Measurements from ENCODE around the gene PCSK6. TPM values are rescaled to one million over a fixed set of nuclear protein-coding genes. Genes with fewer than 3 reads are reported as not detected.

Gene PCSK6
- total RNA-seq, 1 donor from 2014 or later: 15.4 TPM

DNA sequence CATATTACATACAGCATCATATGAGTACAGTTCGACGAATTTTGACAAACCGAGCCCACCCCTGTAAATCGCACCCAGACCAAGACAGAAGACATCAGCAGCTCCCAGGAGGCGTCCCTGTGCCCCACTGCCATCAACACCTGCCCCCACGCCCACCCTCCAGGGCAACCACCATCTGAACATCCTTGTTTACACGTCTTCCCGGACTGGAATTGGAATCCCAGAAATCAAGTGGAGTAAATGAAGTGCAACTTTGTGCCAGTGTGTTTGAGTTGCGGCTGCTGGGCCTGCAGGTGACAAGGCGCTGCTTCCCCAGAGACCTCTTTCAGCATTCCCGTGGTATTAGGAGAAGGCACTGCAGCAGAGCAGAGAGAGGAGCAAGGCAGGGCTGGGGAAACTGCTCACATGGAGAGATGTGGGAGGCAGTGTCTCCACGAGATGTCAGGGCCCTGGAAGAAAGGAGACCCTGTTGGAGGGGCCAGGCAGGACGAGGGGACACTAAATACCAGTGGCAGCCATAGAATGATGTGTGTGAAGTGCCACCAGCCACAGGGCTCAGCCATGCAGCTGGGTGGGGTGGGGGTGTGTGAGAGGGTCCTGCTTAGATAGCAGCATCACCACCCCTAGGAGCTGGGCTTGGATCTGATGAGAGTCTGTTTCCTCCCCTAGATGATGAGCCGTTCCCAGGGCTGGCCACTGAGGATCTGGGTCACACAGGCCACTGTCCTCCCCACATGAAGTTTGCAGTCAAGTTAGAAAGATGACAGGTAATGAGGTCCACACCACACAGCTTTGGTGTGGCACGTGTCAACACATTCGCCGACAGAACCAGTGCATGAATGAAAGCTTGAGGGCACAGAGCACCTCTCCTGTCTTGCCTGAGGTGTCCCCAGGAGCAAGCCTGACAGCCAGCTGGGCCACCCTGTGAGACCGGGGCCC lies 33.4 kb upstream of the PCSK6 start:
- no peak for DNase-seq

DNA sequence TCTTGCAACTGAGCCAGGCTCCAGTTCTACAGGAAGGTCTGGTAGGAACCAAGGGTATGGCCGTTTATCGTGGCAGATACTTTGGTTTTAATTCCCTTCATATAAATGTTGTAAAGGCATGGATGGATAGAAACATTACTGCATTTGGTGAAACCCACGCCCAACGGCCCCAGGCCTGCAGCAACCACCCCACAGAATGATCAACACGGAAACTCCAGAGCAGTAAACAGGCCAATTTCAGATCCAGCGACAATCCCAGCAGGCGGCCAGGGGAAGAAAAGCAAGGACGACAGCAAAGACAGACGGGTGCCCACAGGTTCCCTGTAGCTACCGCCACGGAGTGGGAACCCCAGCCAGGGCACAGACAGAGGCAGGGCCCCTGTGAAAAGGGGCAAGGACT lies 32.6 kb upstream of the PCSK6 start:
- DNase-seq: no peak

DNA sequence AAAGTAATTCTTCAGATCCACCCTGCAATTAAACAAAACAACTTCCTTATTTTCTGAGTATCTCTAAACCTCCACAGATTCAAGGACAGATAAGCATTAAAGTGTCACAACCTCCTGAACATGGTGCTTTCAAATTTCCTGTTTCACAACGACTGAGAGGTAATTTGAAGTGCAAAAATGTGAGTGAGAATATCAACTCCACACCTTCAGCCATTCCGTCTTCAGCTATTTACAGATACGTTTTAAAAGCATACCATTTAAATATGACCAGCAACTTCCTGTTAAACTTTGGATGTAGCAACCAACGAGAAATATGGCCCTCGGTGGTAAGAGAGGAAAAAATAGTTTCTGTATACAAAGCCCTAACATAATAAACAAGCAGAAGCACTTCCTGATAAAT lies 32.1 kb upstream of the PCSK6 start:
- no peak for DNase-seq

DNA sequence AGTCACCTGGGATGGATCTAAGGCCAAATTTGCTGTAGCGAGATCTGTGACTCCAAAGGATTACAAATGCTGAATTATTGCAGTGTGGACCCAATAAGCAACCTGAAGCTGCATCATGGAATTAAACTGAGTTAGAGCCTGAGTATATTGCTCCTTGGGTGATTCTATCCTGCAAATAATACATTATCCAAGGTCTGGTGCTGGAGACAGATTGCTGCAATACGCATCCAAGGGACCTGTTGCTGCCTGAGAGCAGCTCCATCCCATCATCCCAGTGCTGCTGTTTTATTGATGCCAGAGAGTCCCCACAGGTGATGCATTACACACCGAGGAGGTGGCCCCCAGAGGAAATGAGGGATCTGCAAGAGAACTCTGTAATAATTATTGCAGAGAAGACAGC lies 31.6 kb upstream of the PCSK6 start:
- DNase-seq: no peak

DNA sequence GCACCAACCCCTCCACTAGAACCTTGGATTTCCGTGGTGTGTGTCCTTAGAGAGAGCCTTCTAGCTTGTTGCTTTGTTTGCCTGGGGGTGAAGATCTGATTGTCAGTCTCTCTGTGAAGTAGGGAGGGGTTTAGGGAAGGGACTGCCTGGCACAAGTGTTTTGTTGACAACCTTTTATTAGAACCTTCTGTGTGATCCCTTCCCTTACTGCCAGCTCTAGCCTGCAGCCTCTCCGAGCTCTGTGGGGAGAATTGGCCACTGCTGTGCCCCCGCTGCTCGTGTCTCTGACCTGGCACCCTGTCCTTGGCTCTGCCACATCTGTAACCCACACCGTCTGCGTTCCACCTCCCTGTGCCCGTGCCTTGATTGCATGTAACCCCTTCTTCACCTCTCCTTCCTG lies 30.9 kb upstream of the PCSK6 start:
- DNase-seq: no peak

DNA sequence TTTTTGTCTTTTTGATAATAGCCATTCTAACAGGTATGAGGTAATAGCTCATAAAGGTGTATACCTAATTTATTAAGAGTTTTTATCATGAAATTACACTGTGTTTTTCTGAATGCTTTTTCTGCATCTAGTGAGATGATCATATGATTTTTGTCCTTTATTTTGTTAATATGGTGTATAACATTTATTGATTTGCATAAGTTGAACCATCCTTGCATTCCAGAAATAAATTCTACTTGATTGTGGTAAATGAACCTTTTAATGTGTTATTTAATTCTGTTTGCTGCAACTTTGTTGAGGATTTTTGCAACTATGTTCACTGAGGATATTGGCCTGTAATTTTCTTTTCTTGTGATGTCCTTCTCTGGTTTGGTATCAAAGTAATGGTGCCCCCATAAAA lies 28.0 kb upstream of the PCSK6 start:
- no peak for DNase-seq

DNA sequence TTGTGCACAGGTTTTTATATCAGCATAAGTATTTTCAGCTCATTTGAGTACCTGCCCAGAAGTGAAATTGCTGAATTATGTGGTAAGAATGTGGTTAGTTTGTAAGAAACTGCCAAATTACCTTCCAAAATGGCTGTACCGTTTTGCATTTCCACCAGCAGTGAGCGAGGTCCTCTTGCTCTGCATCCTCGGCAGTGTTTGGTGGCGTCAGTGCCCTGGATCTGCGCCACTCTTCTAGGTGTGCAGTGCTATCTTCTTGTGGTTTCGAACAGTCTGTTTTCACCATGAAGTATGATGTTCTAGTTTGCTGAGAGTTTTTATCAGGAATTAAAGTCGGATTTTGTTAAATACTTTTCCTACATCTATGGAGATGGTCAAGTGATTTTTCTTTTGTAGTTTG lies 24.8 kb upstream of the PCSK6 start:
- DNase-seq: no peak

DNA sequence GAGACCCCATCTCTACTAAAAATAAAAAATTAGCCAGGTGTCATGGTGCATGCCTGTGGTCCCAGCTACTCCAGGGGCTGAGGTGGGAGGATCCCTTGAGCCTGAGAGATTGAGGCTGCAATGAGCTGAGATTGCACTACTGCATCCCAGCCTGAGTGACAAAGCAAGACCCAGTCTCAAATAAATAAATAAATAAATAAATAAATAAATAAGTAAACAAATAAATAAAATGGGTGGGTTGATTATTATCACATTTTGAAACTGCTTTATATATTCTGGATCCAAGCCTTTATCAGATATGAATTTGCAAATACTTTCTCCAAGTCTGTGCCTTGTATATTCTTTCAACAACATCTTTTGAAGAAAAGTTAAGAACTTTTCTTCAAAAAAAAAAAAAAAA lies 22.2 kb upstream of the PCSK6 start:
- no peak for DNase-seq

DNA sequence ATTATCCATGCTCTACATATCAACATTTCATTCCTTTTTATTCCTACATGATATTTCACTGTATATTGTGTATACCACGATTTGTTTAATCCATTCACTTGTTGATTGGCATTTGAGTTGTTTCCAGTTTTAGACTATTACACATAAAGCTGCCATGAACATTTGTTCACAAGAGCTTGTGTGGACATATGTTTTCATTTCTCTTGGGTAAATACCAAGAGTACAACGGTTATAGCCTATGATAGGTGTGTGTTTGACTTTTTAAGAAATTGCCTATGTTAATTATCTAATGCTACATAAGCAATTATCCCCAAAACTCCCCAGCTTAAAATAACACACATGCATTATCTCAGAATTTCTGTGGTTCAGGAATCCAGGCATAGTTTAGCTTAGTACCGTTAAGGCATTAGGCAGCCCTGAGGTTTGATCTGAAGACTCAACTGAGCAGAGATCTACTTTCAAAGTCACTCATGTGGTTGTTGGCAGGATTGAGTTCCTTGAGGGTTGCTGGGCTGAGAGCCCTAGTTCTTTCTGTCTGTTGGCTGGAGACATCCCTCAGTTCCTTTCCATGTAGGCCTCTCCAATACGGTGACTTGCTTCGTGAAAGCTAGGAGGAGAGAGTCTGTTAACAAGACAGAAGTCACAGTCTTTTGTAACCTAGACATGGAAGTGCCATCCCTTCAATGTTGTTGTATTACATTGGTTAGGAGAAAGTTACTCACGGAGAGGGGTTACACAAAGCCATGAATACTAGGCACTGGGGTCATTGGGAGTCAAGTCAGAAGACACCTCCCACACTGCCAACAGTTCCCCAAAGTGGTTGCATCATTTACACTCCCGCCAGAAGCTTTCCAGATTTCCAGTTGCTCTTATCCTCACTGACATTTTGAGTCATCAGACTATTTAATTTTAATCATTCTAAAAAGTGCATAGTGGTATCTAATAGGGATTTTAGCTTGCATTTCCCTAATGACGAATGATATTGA lies 21.0 kb upstream of the PCSK6 start:
- no peak for DNase-seq

DNA sequence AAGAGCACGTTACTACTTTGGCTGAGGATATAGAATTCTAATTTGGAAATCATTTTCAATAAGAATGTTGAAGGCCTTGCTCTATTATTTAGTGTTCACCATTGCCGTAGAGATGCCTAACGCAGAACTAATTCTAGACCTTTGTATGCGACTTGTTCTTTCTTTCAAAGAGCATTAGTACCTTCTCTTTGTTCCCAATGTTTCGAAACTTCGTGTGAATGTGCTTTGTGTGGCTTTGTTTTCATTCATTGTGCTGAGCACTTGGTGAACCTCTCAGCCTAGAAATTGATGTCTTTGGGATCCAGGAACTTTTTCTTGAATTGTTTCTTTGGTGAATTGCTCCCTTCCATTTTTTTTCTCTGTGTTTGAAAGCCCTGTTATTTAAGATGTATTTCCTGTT lies 19.8 kb upstream of the PCSK6 start:
- no peak for DNase-seq

DNA sequence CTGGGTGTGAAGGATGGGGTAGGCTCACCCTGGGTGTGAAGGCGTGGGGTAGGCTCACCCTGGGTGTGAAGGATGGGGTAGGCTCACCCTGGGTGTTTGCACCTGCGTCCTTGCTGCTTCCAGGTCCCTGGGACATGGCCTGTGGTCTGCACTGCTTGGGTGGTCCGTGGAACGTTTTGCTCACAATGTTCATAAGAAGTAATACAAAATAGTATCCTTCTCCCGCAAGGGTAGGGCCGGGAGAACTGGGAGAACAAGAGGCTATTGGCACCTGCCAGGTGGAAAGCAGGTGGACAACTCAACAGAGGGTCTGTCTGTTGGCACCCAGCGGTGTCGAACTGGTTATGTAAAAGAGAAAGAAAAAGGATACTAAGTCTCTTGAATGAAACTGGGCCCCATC lies 17.0 kb upstream of the PCSK6 start:
- DNase-seq: no peak

DNA sequence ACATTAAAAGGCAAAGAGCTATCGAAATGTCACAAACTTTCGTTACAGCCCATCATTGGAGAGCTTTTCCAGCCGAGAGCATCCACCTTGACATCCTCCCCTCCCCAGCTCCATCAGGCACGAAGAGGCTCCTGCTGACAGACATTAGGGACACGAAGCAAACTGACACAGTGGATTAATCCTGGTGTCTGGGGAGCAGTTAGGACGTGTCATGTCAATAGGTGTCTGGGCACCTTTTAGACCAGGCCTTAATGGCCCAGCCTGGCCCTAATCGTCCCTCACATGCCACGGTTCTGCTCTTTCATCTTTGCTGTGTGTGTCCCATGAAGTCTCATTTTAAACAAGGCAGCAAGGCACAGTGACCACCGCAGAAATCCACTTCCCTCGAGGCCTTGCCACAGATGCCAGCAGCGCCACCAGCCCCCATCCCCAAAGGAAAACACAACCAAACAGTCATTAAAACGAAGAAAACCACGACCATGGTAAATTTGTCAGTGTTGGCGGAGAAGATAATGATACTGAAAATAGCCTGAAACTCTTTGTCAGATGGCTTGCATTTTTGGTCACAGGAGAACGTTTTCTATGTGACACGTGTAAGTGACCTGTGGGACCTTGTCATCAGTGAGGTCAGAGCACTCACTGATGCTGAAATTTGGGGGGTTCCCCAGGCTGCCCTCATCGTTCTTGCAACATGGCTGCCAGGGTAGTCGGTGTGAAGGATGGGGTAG lies 16.3 kb upstream of the PCSK6 start:
- DNase-seq: no peak

DNA sequence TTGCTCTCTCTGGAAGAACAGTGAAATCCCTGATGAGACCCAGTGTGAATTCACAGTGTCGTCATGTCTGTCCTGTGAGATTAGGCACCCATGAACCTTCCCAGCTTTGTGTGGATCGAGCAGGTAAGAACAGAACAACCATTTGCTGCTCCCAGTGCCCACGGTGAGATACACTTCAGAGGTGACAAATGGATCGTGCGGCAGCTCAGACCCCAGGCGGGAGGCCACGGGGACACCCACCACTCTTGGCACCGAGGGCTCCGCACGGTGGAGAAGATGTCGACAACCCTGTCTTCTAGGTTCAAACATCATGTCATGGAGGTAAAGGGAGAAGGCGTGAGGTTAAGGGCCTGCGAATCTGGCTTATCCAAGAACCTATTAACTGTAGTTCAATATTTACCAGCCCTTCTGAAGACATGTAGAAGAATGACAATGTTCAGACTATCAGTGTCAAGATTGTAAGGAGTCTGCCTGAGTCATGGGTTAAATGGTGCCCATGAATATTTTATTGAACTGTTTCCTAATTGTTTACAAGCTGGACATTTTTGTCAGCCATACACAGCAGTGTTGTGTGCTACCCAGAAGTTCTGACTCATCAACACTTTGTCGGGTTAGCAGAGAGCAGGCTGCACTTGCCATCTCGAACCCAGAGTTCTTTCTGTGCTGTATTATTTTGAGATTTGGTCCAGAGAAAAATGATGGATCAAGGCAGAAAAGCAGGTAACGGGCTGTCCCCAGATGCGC lies 15.5 kb upstream of the PCSK6 start:
- no peak for DNase-seq

DNA sequence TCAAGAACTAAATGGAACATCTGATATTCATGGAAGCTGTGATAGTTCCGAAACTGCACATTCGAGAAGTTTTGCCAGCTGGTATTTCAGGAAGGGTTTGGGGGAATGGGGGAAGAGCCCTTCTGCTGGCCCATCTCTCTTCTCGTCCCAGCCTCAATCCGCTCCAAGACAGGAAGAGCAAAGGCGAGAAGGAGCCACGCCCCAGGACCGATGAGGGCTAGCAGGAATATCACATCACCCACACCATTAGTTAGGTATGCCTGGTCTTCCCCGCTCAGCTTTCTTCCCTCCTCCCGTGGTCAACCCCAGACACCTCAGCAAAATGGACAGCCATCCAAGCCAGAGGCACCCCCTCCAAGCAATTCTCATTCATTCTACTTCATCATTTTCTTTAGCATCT lies 14.9 kb upstream of the PCSK6 start:
- DNase-seq: no peak

DNA sequence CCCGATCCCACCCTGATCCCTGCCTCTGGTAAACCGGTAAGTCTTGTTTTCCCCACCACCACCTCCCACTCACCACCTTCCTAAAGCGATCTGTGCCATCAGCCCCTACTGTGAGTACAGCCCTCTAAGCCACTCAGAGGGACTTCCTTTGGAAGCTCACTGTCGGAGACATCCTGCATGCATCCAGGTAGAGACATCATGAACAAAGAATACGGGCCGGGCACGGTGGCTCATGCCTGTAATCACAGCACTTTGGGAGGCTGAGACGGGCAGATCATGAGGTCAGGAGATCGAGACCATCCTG lies 13.7 kb upstream of the PCSK6 start:
- no peak for DNase-seq

DNA sequence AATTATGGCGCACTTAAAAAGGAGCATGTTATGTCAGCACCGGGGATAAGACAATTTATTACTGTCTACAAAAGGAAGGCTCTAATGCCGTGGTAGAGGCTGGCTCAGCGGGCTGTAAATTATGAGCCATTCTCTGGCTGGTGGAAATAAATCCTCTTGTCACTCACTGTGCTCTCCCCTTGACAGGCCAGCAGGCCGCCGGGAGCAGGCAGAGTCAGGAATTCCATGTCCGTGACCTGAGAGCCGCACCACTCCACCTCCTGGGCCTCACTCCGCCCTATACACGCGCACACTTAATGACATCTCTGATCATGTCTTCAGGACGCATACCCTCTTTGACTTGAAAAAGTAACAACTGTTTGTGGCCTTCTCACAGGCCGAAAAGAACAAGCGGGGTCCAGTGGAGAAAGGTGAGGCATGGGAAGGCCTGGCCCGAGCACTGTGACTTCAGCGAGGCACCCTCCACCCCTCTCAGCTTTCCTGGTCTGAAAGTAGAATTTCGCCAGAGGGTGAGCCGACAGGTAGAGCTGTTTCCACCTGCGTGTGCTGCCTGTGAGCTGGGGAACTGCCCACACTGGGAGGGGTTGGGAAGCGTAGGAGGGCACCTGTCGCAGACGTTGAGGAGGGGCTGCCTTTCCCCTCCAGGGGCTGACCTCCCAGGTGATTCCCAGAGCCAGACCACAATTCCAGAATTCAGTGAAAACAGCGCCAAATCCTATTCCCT lies 13.2 kb upstream of the PCSK6 start:
- DNase-seq: no peak

DNA sequence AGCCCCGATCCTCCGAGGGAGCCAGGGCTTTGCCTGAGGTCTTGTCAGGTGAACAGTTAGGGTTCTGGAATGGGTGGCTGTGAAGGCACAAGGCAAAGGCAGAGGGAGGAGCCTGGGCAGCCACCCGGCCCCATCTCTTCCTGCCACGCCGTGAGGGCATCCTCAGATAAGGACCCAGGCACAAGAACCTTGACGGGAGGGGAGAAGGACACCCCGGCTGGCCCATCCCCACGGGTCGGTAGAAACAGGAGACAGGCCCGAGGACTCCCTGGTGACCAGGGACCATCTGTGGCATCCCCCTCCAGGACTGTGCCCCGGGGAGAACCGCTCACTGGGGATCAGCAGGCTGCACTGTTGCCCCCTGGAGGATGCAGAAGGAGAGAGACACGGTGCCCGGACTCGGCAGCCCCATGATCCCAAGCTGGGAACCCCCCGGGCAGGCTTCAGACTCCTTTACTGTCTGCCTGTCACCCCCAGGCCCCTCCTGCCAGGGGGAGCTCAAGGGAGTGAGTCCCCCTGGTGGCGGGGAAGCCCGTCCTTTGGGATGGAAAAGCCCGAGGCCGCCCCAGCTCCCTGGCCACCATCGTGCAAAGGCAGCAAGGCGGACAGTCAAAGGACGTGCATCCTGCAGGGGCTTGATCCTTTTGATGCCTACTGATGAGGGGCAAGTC lies 12.3 kb upstream of the PCSK6 start:
- DNase-seq: no peak

DNA sequence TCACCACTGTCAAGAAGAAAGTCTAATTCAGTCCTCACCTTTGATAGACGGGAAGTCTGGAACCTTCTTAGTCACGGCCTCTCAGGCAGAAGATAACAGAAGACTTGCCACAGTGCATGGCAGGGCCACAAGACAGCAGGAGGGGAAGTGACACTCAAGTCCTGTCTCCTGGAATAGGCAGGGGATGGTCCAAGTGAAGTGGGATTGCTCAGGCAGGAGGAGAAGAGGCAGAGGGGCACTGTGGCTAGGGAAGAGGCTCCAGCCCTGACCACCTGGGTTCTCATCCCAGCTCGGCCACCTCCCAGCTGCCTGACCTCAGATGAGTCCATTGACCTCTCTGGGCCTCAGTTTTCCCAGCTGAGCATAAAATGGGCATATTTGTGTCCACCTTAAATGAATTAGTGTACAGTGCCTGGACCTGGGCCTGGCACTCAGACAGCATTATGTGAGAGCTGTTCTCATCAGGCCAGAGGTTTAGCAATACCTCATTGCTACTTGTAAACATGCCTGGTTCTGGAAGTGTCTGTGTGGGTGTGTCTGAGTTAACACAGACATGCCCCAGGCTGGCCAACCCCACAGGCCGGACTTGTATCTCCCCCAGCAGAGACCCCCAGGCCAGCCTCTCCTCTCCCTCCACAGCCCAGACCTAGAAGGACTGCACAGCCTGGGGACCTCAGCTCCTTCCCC lies 11.5 kb upstream of the PCSK6 start:
- DNase-seq: no peak

DNA sequence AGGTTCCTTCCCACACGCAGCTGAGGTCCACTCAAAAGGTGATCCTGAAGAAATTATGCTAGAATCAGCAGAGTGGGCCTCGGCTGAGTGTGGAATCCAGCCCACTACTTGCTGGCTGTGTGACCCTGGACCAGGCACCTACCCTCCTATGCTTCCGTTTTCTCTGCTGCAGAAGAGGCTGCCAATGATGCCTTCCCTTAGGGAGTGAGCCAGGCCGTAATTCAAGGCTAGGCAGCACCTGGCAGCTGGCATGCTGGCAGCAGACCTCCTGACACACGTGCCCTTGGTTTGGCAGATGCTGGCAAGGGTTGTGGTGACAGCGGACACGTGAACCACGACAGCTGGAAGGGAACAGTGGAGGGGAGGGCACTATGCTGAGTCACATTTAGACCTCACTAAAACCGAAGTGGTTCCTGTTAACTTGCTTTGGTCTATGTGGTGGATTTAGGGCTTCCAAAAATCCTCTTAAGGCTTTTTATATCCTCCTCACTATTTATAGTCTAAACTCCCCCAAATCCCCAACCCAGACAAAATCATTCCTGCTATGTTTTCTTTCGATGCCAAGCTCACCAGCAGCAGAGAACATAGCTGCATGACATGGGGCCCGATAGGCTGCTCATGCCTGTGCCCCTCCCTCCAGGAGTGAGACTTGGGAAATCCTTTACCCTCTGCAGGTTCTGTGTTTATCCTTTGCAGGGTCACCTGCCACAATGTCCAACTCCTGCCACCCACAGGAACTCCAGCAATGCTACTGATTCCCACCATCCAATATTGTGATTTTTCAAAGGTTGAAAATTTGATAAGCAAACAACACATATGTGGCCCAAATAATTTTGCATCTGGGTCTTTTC lies 10.6 kb upstream of the PCSK6 start:
- peak; percentile 47 for DNase-seq
